HepG2 (cell line): ENCODE measurements around the gene VCL. TPM values are rescaled to one million over a fixed set of nuclear protein-coding genes. Genes with fewer than 3 reads are reported as not detected.

ENCODE experiments used
- JDP2 ChIP-seq: sonication (generic); formaldehyde crosslinking; IDR thresholded peaks from 2 replicates; pipeline ENCODE4 v1.8.1; 2022; ENCODE audit warnings: missing genetic modification reagents, borderline replicate concordance
- POLR2A ChIP-seq, 2 experiments: IDR thresholded peaks; 2 replicates each; pipeline ENCODE4 v1.6.1; 2011; ENCODE audit warnings: low read depth in 2 of 2, low read length in 2 of 2, mild to moderate bottlenecking in 1 of 2, moderate library complexity in 1 of 2; ENCODE audit not compliant: insufficient read depth in 1 of 2
- TBX2 ChIP-seq: sonication (generic); formaldehyde crosslinking; IDR thresholded peaks from 2 replicates; pipeline ENCODE4 v1.5.0; 2020; ENCODE audit warnings: missing genetic modification reagents, mild to moderate bottlenecking, borderline replicate concordance
- polyA plus RNA-seq, 8 experiments: library from polyadenylated mRNA; depleted of rRNA in 3 of 8; stranded (reverse) in 7 of 8; unstranded in 1 of 8; fragments of >200 nt; fragmentation: Illumina TruSeq in 4 of 8; extraction: Trizol in 4 of 8; gene quantifications; 2 replicates each; pipeline versions ENCODE4 v1.2.1 to v1.2.3, GENCODE V29; 2011 to 2016; ENCODE audit warnings: low read depth in 4 of 8, missing spikeins in 1 of 8, mixed read lengths in 1 of 8; ENCODE audit not compliant: insufficient read depth in 1 of 8
- total RNA-seq, 5 experiments: library from RNA; depleted of rRNA; stranded (reverse); fragments of >200 nt; fragmentation: Illumina TruSeq; extraction: Trizol; gene quantifications; 2 replicates each; pipeline ENCODE4 v1.2.3, GENCODE V29; 2016; ENCODE audit warnings: low read depth in 1 of 5
- TF ChIP-seq, protein P1 (sequence below): sonication (generic); formaldehyde crosslinking; IDR thresholded peaks from 2 replicates; pipeline ENCODE4 v1.4.0; 2020; ENCODE audit warnings: missing genetic modification reagents, borderline replicate concordance
- TF ChIP-seq, protein P2 (sequence below): sonication (generic); formaldehyde crosslinking; IDR thresholded peaks from 2 replicates; pipeline ENCODE4 v1.9.0; 2022; ENCODE audit warnings: low read depth, missing genetic modification reagents
- TF ChIP-seq, protein P3 (sequence below): sonication (generic); formaldehyde crosslinking; IDR thresholded peaks from 2 replicates; pipeline ENCODE4 v1.4.0; 2020; ENCODE audit warnings: missing genetic modification reagents
- TF ChIP-seq, protein P4 (sequence below): sonication (generic); formaldehyde crosslinking; IDR thresholded peaks from 2 replicates; pipeline ENCODE4 v1.8.0; 2022; ENCODE audit warnings: missing genetic modification reagents, mild to moderate bottlenecking, moderate library complexity, borderline replicate concordance

The VCL gene
- total and polyA plus RNA-seq, 2 of the 13 experiments (the other 11 are each of a cell fraction or from before 2014, with no cell fraction given) = 17.3 to 26.9 TPM

DNA sequence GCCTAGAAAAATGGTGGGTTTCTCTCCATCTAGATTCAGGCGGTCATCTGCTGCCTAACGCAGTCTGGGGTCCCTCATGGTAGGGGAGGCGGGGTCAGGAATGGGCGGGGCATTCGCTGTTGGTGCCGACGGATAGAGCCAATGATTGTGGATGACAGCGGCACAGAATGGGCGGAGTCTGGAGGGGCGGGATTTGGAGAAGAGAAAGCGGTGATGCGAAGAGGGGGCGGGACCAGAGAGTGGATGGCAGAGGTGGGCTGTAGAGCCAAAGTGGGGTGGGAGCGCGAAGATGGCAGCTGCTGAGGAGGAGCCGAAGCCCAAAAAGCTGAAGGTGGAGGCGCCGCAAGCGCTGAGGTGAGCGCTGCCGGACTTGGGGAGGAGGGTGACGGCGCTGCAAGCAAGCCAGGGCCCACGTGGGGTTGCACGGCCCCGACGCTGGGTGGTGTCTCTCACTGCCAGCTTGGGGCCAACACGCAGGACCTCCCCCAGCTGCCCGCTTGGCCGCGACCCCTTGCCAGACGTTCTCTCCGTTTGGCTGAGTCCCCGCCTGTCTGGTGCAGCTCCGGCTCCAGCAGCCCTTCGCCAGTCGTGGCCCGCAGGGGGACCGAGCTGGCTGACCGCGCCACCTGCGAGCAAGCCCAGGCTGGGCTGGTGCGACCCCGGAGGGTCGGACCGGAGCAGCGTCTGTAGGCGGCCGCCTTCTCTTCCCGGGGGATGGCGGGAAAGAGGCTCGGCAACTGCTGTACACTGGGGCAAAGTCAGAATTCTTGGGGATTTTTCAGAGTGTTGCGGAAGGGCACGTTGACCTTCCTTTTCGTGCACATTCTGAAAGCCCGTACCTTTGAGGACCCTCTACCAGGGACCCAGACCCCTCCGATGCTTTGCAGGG, 153.3 kb downstream of the VCL start, which contains the start of gene ADK (continued):
- TF ChIP-seq, protein P1, sequence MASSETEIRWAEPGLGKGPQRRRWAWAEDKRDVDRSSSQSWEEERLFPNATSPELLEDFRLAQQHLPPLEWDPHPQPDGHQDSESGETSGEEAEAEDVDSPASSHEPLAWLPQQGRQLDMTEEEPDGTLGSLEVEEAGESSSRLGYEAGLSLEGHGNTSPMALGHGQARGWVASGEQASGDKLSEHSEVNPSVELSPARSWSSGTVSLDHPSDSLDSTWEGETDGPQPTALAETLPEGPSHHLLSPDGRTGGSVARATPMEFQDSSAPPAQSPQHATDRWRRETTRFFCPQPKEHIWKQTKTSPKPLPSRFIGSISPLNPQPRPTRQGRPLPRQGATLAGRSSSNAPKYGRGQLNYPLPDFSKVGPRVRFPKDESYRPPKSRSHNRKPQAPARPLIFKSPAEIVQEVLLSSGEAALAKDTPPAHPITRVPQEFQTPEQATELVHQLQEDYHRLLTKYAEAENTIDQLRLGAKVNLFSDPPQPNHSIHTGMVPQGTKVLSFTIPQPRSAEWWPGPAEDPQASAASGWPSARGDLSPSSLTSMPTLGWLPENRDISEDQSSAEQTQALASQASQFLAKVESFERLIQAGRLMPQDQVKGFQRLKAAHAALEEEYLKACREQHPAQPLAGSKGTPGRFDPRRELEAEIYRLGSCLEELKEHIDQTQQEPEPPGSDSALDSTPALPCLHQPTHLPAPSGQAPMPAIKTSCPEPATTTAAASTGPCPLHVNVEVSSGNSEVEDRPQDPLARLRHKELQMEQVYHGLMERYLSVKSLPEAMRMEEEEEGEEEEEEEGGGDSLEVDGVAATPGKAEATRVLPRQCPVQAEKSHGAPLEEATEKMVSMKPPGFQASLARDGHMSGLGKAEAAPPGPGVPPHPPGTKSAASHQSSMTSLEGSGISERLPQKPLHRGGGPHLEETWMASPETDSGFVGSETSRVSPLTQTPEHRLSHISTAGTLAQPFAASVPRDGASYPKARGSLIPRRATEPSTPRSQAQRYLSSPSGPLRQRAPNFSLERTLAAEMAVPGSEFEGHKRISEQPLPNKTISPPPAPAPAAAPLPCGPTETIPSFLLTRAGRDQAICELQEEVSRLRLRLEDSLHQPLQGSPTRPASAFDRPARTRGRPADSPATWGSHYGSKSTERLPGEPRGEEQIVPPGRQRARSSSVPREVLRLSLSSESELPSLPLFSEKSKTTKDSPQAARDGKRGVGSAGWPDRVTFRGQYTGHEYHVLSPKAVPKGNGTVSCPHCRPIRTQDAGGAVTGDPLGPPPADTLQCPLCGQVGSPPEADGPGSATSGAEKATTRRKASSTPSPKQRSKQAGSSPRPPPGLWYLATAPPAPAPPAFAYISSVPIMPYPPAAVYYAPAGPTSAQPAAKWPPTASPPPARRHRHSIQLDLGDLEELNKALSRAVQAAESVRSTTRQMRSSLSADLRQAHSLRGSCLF (CRISPR knock-in tag) = no peak
- no peak for TF ChIP-seq JDP2 (CRISPR knock-in tag)
- TF ChIP-seq, protein P2, sequence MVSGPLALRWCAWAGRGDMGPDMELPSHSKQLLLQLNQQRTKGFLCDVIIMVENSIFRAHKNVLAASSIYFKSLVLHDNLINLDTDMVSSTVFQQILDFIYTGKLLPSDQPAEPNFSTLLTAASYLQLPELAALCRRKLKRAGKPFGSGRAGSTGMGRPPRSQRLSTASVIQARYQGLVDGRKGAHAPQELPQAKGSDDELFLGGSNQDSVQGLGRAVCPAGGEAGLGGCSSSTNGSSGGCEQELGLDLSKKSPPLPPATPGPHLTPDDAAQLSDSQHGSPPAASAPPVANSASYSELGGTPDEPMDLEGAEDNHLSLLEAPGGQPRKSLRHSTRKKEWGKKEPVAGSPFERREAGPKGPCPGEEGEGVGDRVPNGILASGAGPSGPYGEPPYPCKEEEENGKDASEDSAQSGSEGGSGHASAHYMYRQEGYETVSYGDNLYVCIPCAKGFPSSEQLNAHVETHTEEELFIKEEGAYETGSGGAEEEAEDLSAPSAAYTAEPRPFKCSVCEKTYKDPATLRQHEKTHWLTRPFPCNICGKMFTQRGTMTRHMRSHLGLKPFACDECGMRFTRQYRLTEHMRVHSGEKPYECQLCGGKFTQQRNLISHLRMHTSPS (CRISPR knock-in tag) = peak; percentile 83
- peak; percentile 23; the same call in 1 of the 2 replicates for TF ChIP-seq TBX2 (CRISPR knock-in tag)
- TF ChIP-seq POLR2A (IDR thresholded peaks at IDR 0.05; ENCODE audit: insufficient read depth in 1 of 2, low read depth in 2 of 2, low read length in 2 of 2) = peak; percentile 91 to 97
- TF ChIP-seq, protein P3, sequence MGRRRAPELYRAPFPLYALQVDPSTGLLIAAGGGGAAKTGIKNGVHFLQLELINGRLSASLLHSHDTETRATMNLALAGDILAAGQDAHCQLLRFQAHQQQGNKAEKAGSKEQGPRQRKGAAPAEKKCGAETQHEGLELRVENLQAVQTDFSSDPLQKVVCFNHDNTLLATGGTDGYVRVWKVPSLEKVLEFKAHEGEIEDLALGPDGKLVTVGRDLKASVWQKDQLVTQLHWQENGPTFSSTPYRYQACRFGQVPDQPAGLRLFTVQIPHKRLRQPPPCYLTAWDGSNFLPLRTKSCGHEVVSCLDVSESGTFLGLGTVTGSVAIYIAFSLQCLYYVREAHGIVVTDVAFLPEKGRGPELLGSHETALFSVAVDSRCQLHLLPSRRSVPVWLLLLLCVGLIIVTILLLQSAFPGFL (CRISPR knock-in tag) = 0 out of 2 replicates have a peak, but pooled peaks have one; percentile 30
- TF ChIP-seq, protein P4, sequence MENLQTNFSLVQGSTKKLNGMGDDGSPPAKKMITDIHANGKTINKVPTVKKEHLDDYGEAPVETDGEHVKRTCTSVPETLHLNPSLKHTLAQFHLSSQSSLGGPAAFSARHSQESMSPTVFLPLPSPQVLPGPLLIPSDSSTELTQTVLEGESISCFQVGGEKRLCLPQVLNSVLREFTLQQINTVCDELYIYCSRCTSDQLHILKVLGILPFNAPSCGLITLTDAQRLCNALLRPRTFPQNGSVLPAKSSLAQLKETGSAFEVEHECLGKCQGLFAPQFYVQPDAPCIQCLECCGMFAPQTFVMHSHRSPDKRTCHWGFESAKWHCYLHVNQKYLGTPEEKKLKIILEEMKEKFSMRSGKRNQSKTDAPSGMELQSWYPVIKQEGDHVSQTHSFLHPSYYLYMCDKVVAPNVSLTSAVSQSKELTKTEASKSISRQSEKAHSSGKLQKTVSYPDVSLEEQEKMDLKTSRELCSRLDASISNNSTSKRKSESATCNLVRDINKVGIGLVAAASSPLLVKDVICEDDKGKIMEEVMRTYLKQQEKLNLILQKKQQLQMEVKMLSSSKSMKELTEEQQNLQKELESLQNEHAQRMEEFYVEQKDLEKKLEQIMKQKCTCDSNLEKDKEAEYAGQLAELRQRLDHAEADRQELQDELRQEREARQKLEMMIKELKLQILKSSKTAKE = no peak
